WTC11 (cell line): ENCODE results near the gene GTPBP3. TPM values are rescaled to one million over a fixed set of nuclear protein-coding genes. Genes with fewer than 3 reads are reported as not detected.

Experiments used
- ATAC-seq: fragments of 200-7000 bp; cut with Tn5 transposase; 2 replicates; pipeline ENCODE4 v1.10.0; 2021; ENCODE audit warnings: mild to moderate bottlenecking, moderate library complexity
- CTCF ChIA-PET: fragments of 300-600 bp; sonication (Branson Sonifier 250); formaldehyde crosslinking; loops from one replicate; lab custom pipeline; 2021; ENCODE audit warnings: antibody characterized with exemption; lab: Charles Lee
- POLR2A ChIA-PET: fragments of 350-600 bp; sonication (Branson Sonifier 250); formaldehyde crosslinking; loops from one replicate; lab custom pipeline; 2021; ENCODE audit warnings: antibody characterized with exemption; lab: Charles Lee
- DNase-seq: peaks from one replicate; pipeline ENCODE4 v3.0.0; 2021; ENCODE audit warnings: low spot score
- H3K27ac Mint-ChIP-seq: 2 replicates; pipeline ENCODE4 v1.8.0; 2021; ENCODE audit warnings: mixed read lengths
- H3K27me3 Mint-ChIP-seq: 2 replicates; pipeline ENCODE4 v1.8.0; 2021; ENCODE audit warnings: low read depth, mild to moderate bottlenecking, moderate library complexity, mixed read lengths
- H3K36me3 Mint-ChIP-seq: 2 replicates; pipeline ENCODE4 v1.8.0; 2021; ENCODE audit warnings: mixed read lengths
- H3K4me1 Mint-ChIP-seq: 2 replicates; pipeline ENCODE4 v1.8.0; 2022; ENCODE audit warnings: mixed read lengths
- H3K4me3 Mint-ChIP-seq: 2 replicates; pipeline ENCODE4 v1.8.0; 2021; ENCODE audit warnings: mild to moderate bottlenecking, moderate library complexity, mixed read lengths
- H3K9me3 Mint-ChIP-seq: 2 replicates; pipeline ENCODE4 v1.8.0; 2021; ENCODE audit warnings: mixed read lengths
- ERG ChIP-seq: fragments of 250-450 bp; sonication (Bioruptor Pico); IDR thresholded peaks from 2 replicates; pipeline ENCODE4 v1.8.0; 2021; ENCODE audit warnings: mild to moderate bottlenecking
- FOXJ3 ChIP-seq: sonication (generic); formaldehyde crosslinking; IDR thresholded peaks from 2 replicates; pipeline ENCODE4 v1.9.0; 2021; ENCODE audit warnings: missing genetic modification reagents, mild to moderate bottlenecking, borderline replicate concordance
- FOXP1 ChIP-seq: sonication (generic); formaldehyde crosslinking; IDR thresholded peaks from 2 replicates; pipeline ENCODE4 v1.8.0; 2022; ENCODE audit warnings: missing genetic modification reagents, mild to moderate bottlenecking, moderate library complexity, borderline replicate concordance
- GABPB1 ChIP-seq: sonication (generic); formaldehyde crosslinking; IDR thresholded peaks from 2 replicates; pipeline ENCODE4 v1.8.1; 2023; ENCODE audit warnings: mild to moderate bottlenecking, missing genetic modification reagents
- HMGXB4 ChIP-seq: sonication (generic); formaldehyde crosslinking; IDR thresholded peaks from 2 replicates; pipeline ENCODE4 v1.8.1; 2023; ENCODE audit warnings: mild to moderate bottlenecking, moderate library complexity, missing genetic modification reagents
- IRF1 ChIP-seq: sonication (generic); formaldehyde crosslinking; IDR thresholded peaks from 2 replicates; pipeline ENCODE4 v1.8.0; 2023; ENCODE audit warnings: missing genetic modification reagents
- MXD4 ChIP-seq: fragments of 250-450 bp; sonication (Bioruptor Pico); IDR thresholded peaks from 2 replicates; pipeline ENCODE4 v1.8.0; 2021; ENCODE audit warnings: mild to moderate bottlenecking, moderate library complexity, borderline replicate concordance
- NFYB ChIP-seq: sonication (generic); formaldehyde crosslinking; conservative IDR thresholded peaks from 2 replicates; pipeline ENCODE4 v1.8.0; 2022; ENCODE audit warnings: low read depth, missing genetic modification reagents
- NR1H2 ChIP-seq: sonication (generic); formaldehyde crosslinking; IDR thresholded peaks from 2 replicates; pipeline ENCODE4 v1.9.0; 2021; ENCODE audit warnings: mild to moderate bottlenecking, moderate library complexity, missing genetic modification reagents
- SP1 ChIP-seq: sonication (generic); formaldehyde crosslinking; conservative IDR thresholded peaks from 2 replicates; pipeline ENCODE4 v1.8.1; 2022; ENCODE audit warnings: missing genetic modification reagents
- ZNF121 ChIP-seq: sonication (generic); formaldehyde crosslinking; IDR thresholded peaks from 2 replicates; pipeline ENCODE4 v1.8.0; 2023; ENCODE audit warnings: missing genetic modification reagents
- ZNF423 ChIP-seq: fragments of 250-450 bp; sonication (Bioruptor Pico); IDR thresholded peaks from 2 replicates; pipeline ENCODE4 v2.1.2; 2022; ENCODE audit warnings: mild to moderate bottlenecking, moderate library complexity
- total RNA-seq: library from RNA; stranded (reverse); gene quantifications from 3 replicates; pipeline ENCODE4 v1.2.3, GENCODE V29; 2021
- TF ChIP-seq, protein P1 (sequence below): sonication (generic); formaldehyde crosslinking; conservative IDR thresholded peaks from 2 replicates; pipeline ENCODE4 v1.8.1; 2023; ENCODE audit warnings: mild to moderate bottlenecking, low read depth, missing genetic modification reagents, moderate library complexity
- TF ChIP-seq, protein P2 (sequence below): fragments of 250-450 bp; sonication (Bioruptor Pico); IDR thresholded peaks from 2 replicates; pipeline ENCODE4 v1.9.0; 2021; ENCODE audit warnings: moderate library complexity, mild to moderate bottlenecking, inconsistent platforms, borderline replicate concordance
- TF ChIP-seq, protein P3 (sequence below): fragments of 250-450 bp; sonication (Bioruptor Pico); IDR thresholded peaks from 2 replicates; pipeline ENCODE4 v2.1.2; 2022; ENCODE audit warnings: mild to moderate bottlenecking, moderate library complexity
- TF ChIP-seq, protein P4 (sequence below): fragments of 200-600 bp; IDR thresholded peaks from 2 replicates; pipeline ENCODE4 v1.8.0; 2022; ENCODE audit warnings: antibody characterized with exemption
- TF ChIP-seq, protein P5 (sequence below): fragments of 250-450 bp; sonication (Bioruptor Pico); IDR thresholded peaks from 2 replicates; pipeline ENCODE4 v1.9.0; 2021; ENCODE audit warnings: mild to moderate bottlenecking

GTPBP3 gene
- total RNA-seq, 1 experiment from 2014 or later = 93.0 TPM

GRCh38 chr19:17332677-17333581 is 4.4 kb upstream of the GTPBP3 start:
- TF ChIP-seq GABPB1 (CRISPR knock-in tag) (no peak), FOXJ3 (no peak), NR1H2 (no peak), IRF1 (CRISPR knock-in tag) (no peak), ZNF423 (CRISPR knock-in tag) (no peak), SP1 (CRISPR knock-in tag) (0 out of 2 replicates have a peak, but pooled peaks have one; percentile 43), ZNF121 (CRISPR knock-in tag) (peak; percentile 9; the same call in 1 of the 2 replicates), FOXP1 (CRISPR knock-in tag) (peak; percentile 68; the same call in 1 of the 2 replicates), NFYB (CRISPR knock-in tag) (peak; percentile 89)
- TF ChIP-seq, protein P1, sequence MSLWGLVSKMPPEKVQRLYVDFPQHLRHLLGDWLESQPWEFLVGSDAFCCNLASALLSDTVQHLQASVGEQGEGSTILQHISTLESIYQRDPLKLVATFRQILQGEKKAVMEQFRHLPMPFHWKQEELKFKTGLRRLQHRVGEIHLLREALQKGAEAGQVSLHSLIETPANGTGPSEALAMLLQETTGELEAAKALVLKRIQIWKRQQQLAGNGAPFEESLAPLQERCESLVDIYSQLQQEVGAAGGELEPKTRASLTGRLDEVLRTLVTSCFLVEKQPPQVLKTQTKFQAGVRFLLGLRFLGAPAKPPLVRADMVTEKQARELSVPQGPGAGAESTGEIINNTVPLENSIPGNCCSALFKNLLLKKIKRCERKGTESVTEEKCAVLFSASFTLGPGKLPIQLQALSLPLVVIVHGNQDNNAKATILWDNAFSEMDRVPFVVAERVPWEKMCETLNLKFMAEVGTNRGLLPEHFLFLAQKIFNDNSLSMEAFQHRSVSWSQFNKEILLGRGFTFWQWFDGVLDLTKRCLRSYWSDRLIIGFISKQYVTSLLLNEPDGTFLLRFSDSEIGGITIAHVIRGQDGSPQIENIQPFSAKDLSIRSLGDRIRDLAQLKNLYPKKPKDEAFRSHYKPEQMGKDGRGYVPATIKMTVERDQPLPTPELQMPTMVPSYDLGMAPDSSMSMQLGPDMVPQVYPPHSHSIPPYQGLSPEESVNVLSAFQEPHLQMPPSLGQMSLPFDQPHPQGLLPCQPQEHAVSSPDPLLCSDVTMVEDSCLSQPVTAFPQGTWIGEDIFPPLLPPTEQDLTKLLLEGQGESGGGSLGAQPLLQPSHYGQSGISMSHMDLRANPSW (CRISPR knock-in tag) = no peak
- TF ChIP-seq, protein P2, sequence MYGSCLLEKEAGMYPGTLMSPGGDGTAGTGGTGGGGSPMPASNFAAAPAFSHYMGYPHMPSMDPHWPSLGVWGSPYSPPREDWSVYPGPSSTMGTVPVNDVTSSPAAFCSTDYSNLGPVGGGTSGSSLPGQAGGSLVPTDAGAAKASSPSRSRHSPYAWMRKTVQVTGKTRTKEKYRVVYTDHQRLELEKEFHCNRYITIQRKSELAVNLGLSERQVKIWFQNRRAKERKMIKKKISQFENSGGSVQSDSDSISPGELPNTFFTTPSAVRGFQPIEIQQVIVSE = no peak
- TF ChIP-seq, protein P3, sequence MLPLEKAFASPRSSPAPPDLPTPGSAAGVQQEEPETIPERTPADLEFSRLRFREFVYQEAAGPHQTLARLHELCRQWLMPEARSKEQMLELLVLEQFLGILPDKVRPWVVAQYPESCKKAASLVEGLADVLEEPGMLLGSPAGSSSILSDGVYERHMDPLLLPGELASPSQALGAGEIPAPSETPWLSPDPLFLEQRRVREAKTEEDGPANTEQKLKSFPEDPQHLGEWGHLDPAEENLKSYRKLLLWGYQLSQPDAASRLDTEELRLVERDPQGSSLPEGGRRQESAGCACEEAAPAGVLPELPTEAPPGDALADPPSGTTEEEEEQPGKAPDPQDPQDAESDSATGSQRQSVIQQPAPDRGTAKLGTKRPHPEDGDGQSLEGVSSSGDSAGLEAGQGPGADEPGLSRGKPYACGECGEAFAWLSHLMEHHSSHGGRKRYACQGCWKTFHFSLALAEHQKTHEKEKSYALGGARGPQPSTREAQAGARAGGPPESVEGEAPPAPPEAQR (CRISPR knock-in tag) = no peak
- ChIA-PET POLR2A (interaction anchor here (0.7 to 1.9 kb wide), 7 partner anchors 24 to 97 kb away, joined by 3 to 11 read pairs (median 5); partner anchors contain the start of genes BABAM1 and MRPL34), CTCF (interaction anchor here (0.6 to 3.7 kb wide), 18 partner anchors 9 to 382 kb away, joined by 3 to 27 read pairs (median 4); partner anchors contain the start of genes ABHD8, BABAM1, CCDC194 and DDA1)
- ATAC-seq (peak; percentile 8), DNase-seq (peak; percentile 90)
- Mint-ChIP-seq H3K36me3 (peaks cover 11% of the 10 kb centered on the region), H3K4me1 (peaks cover 25% of the 10 kb centered on the region), H3K9me3 (peaks cover 5% of the 10 kb centered on the region), H3K27me3 (peaks cover 5% of the 10 kb centered on the region), H3K27ac (0 out of 2 replicates have a peak overlapping the region, but pooled peaks have one; percentile 60), H3K4me3 (peak overlapping the region; percentile 56)

DNA sequence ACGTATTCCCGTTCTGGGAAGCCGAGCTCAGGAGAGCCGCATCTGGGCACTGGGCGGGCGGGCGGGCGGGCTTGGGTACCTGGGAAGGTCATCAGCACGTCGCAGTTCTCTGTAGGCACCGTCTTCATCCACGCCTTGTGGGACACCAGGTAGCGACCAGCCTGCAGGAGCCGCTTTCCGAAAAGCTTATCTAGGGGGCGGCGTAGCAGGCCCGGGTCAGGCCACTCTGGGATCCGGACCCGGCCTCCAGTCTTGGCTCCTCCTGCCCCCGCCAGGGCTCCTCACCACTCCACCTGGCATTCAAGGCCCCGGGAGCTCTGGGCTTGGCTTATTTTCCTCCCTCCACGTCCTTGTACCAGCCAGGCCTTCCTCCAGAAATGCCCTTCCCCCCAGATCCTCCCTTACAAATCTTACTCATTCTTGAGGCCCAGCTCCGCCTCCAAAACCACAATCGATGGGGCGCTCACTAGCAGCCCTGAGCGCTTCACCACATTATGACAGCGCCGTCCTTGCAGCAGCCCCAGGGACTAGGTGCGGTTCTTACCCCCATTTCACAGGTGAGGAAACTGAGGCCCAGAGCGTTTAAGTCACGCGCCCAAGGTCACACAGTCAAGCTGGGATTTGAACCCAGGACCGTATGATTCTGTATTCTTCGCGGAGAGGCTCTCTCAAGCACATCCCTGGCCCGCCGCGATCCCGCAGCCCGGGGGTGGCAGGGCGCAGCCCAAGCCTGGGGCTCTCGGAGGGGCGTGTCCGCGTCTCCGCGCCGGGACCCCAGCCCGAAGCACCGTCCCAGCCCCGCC is 3.5 kb upstream of the GTPBP3 start:
- H3K4me1 Mint-ChIP-seq = peaks cover 32% of the 10 kb centered on the region
- H3K27me3 Mint-ChIP-seq = peaks cover 5% of the 10 kb centered on the region
- TF ChIP-seq, protein P4, sequence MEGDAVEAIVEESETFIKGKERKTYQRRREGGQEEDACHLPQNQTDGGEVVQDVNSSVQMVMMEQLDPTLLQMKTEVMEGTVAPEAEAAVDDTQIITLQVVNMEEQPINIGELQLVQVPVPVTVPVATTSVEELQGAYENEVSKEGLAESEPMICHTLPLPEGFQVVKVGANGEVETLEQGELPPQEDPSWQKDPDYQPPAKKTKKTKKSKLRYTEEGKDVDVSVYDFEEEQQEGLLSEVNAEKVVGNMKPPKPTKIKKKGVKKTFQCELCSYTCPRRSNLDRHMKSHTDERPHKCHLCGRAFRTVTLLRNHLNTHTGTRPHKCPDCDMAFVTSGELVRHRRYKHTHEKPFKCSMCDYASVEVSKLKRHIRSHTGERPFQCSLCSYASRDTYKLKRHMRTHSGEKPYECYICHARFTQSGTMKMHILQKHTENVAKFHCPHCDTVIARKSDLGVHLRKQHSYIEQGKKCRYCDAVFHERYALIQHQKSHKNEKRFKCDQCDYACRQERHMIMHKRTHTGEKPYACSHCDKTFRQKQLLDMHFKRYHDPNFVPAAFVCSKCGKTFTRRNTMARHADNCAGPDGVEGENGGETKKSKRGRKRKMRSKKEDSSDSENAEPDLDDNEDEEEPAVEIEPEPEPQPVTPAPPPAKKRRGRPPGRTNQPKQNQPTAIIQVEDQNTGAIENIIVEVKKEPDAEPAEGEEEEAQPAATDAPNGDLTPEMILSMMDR = no peak
- TF ChIP-seq MXD4 (CRISPR knock-in tag) = 0 out of 2 replicates have a peak, but pooled peaks have one; percentile 29
- TF ChIP-seq, protein P5, sequence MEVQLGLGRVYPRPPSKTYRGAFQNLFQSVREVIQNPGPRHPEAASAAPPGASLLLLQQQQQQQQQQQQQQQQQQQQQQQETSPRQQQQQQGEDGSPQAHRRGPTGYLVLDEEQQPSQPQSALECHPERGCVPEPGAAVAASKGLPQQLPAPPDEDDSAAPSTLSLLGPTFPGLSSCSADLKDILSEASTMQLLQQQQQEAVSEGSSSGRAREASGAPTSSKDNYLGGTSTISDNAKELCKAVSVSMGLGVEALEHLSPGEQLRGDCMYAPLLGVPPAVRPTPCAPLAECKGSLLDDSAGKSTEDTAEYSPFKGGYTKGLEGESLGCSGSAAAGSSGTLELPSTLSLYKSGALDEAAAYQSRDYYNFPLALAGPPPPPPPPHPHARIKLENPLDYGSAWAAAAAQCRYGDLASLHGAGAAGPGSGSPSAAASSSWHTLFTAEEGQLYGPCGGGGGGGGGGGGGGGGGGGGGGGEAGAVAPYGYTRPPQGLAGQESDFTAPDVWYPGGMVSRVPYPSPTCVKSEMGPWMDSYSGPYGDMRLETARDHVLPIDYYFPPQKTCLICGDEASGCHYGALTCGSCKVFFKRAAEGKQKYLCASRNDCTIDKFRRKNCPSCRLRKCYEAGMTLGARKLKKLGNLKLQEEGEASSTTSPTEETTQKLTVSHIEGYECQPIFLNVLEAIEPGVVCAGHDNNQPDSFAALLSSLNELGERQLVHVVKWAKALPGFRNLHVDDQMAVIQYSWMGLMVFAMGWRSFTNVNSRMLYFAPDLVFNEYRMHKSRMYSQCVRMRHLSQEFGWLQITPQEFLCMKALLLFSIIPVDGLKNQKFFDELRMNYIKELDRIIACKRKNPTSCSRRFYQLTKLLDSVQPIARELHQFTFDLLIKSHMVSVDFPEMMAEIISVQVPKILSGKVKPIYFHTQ (CRISPR knock-in tag) = no peak
- no peak for TF ChIP-seq HMGXB4 (CRISPR knock-in tag)
- TF ChIP-seq ERG (CRISPR knock-in tag) = 0 out of 2 replicates have a peak, but pooled peaks have one; percentile 38

More for the DNA sequence above, 3.5 kb upstream of the GTPBP3 start:
- ChIA-PET POLR2A (interaction anchor here (0.6 to 1.9 kb wide), 8 partner anchors 11 to 92 kb away, joined by 3 to 11 read pairs (median 4); partner anchors contain the start of genes BABAM1, DDA1 and MRPL34), CTCF (interaction anchor here (0.8 to 3.7 kb wide), 16 partner anchors 12 to 162 kb away, joined by 3 to 27 read pairs (median 4); partner anchors contain the start of genes ABHD8, BABAM1, CCDC194 and DDA1)
- ATAC-seq (peak; percentile 3), DNase-seq (peak; percentile 61)
- Mint-ChIP-seq H3K27ac (no peak overlapping the region; the same call in 1 of the 2 replicates), H3K4me3 (peak overlapping the region; percentile 99), H3K9me3 (peaks cover 5% of the 10 kb centered on the region), H3K36me3 (peaks cover 11% of the 10 kb centered on the region)
